Ovary (tissue), 3 donors: ENCODE data around the gene GDF2.

Source experiments
- CTCF ChIP-seq, 3 donors: fragments of 450-650 bp in 2 of 3; fragments of 200-600 bp in 1 of 3; IDR thresholded peaks; one replicate each; pipeline versions ENCODE4 v1.5.1 to v1.8.0; 2016 to 2022; ENCODE audit warnings: antibody characterized with exemption in 3 of 3, mild to moderate bottlenecking in 1 of 3
- EP300 ChIP-seq: sonication (generic); formaldehyde crosslinking; IDR thresholded peaks from one replicate; pipeline ENCODE4 v1.6.1; 2017; ENCODE audit warnings: antibody characterized with exemption
- POLR2A ChIP-seq: fragments of 450-650 bp; IDR thresholded peaks from one replicate; pipeline ENCODE4 v1.6.1; 2017; ENCODE audit warnings: antibody characterized with exemption, mild to moderate bottlenecking, moderate library complexity
- donor health status: DM: no; HTN: no; CAD: no.

- TF ChIP-seq POLR2A (no peak), CTCF (IDR thresholded peaks at IDR 0.05) (no peak), EP300 (no peak)
Observed at GRCh38 chr10:47331491-47331890, 9.2 kb downstream of the GDF2 start.
